IPS-18c (cell line): ENCODE measurements around the gene MAPKBP1.
A peak's percentile ranks its signal among the peaks of the same experiment; 100 is the strongest.
"Not testable (repeated sequence)": the region's sequence is repeated elsewhere in the genome, so short reads cannot be mapped to it uniquely, and the experiment has no call there.

Source experiments
- H3K4me3 ChIP-seq: 2 replicates; pipeline ENCODE4 v1.7.0; 2013; ENCODE audit warnings: low read depth, mild to moderate bottlenecking, low read length, moderate library complexity; ENCODE audit not compliant: insufficient read depth
- H3K9me3 ChIP-seq: one replicate; pipeline ENCODE4 v1.6.1; 2013; ENCODE audit warnings: mild to moderate bottlenecking, low read length, moderate library complexity; ENCODE audit not compliant: control insufficient read depth, insufficient read depth

The MAPKBP1 gene, protein sequence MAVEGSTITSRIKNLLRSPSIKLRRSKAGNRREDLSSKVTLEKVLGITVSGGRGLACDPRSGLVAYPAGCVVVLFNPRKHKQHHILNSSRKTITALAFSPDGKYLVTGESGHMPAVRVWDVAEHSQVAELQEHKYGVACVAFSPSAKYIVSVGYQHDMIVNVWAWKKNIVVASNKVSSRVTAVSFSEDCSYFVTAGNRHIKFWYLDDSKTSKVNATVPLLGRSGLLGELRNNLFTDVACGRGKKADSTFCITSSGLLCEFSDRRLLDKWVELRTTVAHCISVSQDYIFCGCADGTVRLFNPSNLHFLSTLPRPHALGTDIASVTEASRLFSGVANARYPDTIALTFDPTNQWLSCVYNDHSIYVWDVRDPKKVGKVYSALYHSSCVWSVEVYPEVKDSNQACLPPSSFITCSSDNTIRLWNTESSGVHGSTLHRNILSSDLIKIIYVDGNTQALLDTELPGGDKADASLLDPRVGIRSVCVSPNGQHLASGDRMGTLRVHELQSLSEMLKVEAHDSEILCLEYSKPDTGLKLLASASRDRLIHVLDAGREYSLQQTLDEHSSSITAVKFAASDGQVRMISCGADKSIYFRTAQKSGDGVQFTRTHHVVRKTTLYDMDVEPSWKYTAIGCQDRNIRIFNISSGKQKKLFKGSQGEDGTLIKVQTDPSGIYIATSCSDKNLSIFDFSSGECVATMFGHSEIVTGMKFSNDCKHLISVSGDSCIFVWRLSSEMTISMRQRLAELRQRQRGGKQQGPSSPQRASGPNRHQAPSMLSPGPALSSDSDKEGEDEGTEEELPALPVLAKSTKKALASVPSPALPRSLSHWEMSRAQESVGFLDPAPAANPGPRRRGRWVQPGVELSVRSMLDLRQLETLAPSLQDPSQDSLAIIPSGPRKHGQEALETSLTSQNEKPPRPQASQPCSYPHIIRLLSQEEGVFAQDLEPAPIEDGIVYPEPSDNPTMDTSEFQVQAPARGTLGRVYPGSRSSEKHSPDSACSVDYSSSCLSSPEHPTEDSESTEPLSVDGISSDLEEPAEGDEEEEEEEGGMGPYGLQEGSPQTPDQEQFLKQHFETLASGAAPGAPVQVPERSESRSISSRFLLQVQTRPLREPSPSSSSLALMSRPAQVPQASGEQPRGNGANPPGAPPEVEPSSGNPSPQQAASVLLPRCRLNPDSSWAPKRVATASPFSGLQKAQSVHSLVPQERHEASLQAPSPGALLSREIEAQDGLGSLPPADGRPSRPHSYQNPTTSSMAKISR (N-terminal part only)

GRCh38 chr15:41774062-41774881 lies at the start of gene MAPKBP1:
MAPKBP1 (plus strand) TSS chr15:41774484; CDS start chr15:41775276, 792 bp downstream.
- H3K4me3 ChIP-seq: peak within 1 kb of the TSS; percentile 78
- no peaks in the 10 kb centered on the region for H3K9me3 ChIP-seq

- no peaks in the 10 kb centered on the region for H3K9me3 ChIP-seq
- no peak overlapping the region for H3K4me3 ChIP-seq
These were observed 47.1 kb upstream of the MAPKBP1 start for GRCh38 chr15:41727143-41727542.

GRCh38 chr15:41728061-41728460 lies 46.2 kb upstream of the MAPKBP1 start:
- H3K9me3 ChIP-seq, H3K4me3 ChIP-seq: not testable (repeated sequence)

- H3K4me3 ChIP-seq: no peak overlapping the region
- no peaks in the 10 kb centered on the region for H3K9me3 ChIP-seq
These were observed 43.7 kb upstream of the MAPKBP1 start for GRCh38 chr15:41730543-41730942.

GRCh38 chr15:41732483-41732882 lies 41.8 kb upstream of the MAPKBP1 start:
- H3K9me3 ChIP-seq: no peaks in the 10 kb centered on the region
- no peak overlapping the region for H3K4me3 ChIP-seq

- H3K4me3 ChIP-seq: no peak overlapping the region
- H3K9me3 ChIP-seq: no peaks in the 10 kb centered on the region
These were observed 40.2 kb upstream of the MAPKBP1 start for GRCh38 chr15:41734079-41734478.

DNA sequence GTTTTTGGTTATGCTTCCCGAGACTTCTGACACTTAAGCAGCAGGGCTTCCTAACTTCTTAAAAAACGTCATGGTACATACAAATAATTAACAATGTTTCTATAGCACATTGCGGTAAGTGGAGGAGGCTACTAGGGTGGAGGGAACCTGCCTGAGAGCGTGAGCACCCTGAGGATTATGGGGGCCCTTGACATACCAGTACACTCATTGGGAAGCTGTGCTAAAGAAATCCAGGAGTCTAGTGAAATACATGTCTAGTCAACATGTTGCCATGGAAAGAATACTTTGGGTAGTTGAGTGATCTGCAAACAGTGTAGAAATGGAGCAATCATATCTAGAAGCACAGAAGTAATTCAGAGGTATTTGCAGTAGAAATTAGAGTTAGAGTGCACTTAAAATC lies 39.2 kb upstream of the MAPKBP1 start:
- Histone ChIP-seq H3K9me3 (no peaks in the 10 kb centered on the region), H3K4me3 (no peak overlapping the region)

DNA sequence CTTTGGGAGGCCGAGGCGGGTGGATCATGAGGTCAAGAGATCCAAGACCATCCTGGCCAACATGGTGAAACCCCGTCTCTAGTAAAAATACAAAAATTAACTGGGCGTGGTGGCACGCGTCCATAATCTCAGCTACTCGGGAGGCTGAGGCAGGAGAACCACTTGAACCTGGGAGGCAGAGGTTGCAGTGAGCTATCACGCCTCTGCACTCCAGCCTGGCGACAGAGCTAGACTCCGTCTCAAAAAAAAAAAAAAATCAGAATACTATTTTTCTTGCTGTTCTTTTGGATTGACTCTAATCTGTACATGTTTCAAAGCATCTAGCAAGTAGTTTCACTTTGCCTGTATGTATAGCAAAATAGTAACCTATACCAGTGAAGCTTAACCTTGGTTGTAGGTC lies 38.8 kb upstream of the MAPKBP1 start:
- H3K4me3 ChIP-seq, H3K9me3 ChIP-seq: not testable (repeated sequence)

- Histone ChIP-seq H3K4me3 (no peak overlapping the region), H3K9me3 (no peaks in the 10 kb centered on the region)
These were observed 27.5 kb upstream of the MAPKBP1 start for GRCh38 chr15:41746802-41747201.

DNA sequence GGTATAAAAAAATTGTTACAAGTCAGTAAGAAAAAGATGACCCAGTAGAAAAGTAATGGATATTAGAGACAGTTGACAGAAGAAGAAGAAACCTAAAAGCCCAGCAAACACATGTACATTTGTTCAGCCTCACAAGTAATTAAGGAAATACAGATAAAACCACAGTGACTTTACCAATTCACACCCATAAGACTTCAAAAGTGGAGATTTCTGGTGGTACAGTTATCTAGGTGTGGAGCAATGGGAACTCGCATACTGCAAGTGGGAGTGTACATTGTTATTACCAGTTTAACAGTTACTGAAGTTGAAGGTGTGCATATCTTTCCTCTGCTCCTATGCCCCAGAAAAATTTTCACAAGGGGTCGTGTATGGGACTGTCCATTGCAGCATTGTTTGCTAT lies 18.1 kb upstream of the MAPKBP1 start:
- no peaks in the 10 kb centered on the region for H3K9me3 ChIP-seq
- H3K4me3 ChIP-seq: no peak overlapping the region

DNA sequence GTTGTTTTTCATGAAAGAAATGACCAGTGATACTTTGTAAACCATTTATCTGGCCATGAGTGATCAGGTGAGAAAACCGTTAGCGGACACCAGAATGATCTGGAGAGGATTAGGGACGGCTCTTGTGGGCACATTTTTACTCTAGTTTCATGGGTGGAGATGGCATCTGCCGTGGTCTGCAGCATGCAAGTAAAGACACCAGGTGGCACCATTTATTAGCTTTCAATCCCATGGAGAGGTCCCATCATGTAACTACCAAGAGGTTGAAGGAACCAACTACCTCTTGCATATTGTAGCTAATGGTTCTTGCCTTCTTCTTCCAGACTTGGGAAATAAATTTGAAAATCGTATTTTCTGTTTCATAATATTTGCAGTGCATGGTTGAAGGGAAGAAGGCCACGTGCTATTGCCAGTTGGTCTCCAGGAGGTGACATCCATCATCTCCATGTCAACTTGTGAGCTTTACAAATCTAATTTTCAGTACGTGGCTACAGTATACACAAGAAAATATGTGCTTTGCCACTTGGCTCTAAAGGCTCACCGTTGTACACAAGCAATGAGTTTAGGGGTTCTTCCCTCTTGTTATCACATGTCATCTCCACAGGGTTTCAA lies 1.5 kb upstream of the MAPKBP1 start:
- no peaks in the 10 kb centered on the region for H3K9me3 ChIP-seq
- no peak overlapping the region for H3K4me3 ChIP-seq

DNA sequence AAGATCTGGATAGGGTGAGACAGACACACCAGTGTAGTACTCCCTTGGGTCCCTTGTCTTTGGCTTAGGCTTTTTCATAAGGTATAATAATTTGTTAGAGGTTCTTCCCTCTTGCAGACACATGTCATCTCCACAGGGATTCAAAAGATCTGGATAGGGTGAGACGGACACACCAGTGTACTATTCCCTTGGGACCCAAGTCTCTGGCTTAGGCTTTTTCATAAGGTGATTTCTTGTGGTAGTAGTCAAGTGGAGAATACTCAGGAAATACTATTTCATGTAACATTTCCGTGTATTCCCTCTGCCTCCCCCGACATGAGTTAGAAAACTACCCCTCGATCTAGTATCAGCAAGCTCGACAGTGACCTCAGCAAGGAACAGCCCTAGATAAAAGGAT lies 954 bp upstream of the MAPKBP1 start:
- peak overlapping the region; percentile 78; the same call in 1 of the 2 replicates for H3K4me3 ChIP-seq

GRCh38 chr15:41773729-41774061 lies 589 bp upstream of the MAPKBP1 start:
- no peaks in the 10 kb centered on the region for H3K9me3 ChIP-seq

More for the DNA sequence above, 954 bp upstream of the MAPKBP1 start:
- H3K9me3 ChIP-seq: no peaks in the 10 kb centered on the region

DNA sequence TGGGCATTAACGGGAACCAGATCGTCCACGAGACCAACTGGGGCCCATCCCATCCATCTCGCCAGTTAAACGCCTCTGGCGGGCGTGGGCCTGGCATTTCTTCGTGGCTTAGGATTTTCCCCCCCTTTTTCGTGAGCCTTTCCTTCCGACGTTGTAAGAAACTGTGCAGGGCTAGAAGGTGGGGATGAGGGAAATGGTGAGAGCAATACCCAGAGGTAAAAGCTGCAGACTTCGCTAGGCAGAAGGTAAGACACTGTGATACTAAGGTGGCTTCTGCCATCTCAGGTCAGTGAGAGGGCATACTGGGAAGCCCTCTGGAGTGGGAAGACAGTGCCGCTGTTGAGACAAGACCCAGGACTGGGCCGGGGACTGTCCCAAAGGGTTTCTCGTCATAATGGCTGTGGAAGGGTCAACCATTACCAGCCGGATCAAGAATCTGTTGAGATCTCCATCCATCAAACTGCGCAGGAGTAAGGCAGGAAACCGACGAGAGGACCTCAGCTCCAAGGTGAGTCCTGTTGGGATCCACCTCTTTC lies 666 bp downstream of the MAPKBP1 start:
- H3K9me3 ChIP-seq: no peaks in the 10 kb centered on the region

More at GRCh38 chr15:41773729-41774061, 589 bp upstream of the MAPKBP1 start:
- H3K4me3 ChIP-seq: peak overlapping the region; percentile 78

GRCh38 chr15:41775651-41776050 lies 1.4 kb downstream of the MAPKBP1 start:
- Histone ChIP-seq H3K9me3 (no peaks in the 10 kb centered on the region), H3K4me3 (peak overlapping the region; percentile 78; the same call in 1 of the 2 replicates)

More for the DNA sequence above, 666 bp downstream of the MAPKBP1 start:
- H3K4me3 ChIP-seq: peak overlapping the region; percentile 78

GRCh38 chr15:41777421-41777973 lies 3.2 kb downstream of the MAPKBP1 start:
- no peak overlapping the region for H3K4me3 ChIP-seq
- H3K9me3 ChIP-seq: no peaks in the 10 kb centered on the region
